Measurements from ENCODE around the gene CCL7.

DNA sequence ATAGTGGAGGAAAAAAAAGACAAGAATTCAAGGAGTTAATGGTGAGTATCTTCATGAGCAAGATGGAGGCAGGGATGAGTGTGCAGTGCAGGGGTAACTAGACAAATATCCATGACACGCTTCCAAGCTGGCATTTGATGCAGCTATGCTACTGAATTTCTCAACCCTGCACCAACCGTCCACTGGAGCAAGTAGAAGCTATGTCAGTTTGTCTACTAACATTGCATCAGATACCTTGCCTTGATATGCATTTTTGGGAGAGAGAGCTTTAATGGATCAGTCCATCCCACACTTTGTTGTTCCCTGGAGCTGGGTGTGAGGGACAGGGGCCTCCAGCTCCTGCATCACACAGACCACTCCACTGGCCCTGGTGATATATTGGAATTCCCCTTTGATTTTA, 32.0 kb downstream of the CCL7 start:
- no peak for TF ChIP-seq EZH2 (IDR thresholded peaks at IDR 0.05; ENCODE audit: insufficient read depth, low read length)
- TF ChIP-seq, protein P1, sequence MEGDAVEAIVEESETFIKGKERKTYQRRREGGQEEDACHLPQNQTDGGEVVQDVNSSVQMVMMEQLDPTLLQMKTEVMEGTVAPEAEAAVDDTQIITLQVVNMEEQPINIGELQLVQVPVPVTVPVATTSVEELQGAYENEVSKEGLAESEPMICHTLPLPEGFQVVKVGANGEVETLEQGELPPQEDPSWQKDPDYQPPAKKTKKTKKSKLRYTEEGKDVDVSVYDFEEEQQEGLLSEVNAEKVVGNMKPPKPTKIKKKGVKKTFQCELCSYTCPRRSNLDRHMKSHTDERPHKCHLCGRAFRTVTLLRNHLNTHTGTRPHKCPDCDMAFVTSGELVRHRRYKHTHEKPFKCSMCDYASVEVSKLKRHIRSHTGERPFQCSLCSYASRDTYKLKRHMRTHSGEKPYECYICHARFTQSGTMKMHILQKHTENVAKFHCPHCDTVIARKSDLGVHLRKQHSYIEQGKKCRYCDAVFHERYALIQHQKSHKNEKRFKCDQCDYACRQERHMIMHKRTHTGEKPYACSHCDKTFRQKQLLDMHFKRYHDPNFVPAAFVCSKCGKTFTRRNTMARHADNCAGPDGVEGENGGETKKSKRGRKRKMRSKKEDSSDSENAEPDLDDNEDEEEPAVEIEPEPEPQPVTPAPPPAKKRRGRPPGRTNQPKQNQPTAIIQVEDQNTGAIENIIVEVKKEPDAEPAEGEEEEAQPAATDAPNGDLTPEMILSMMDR (IDR thresholded peaks at IDR 0.05; ENCODE audit: insufficient read depth, low read depth, low read length) = no peak

Measured in astrocyte (in vitro differentiated cells and primary cell).